GM21367 (cell line): Measurements from ENCODE around the gene A1CF.

Experiments
- ATAC-seq: cut with Tn5 transposase; IDR thresholded peaks from one replicate; pipeline ENCODE4 v1.9.1; 2021; ENCODE audit not compliant: unreplicated experiment

The A1CF gene

DNA sequence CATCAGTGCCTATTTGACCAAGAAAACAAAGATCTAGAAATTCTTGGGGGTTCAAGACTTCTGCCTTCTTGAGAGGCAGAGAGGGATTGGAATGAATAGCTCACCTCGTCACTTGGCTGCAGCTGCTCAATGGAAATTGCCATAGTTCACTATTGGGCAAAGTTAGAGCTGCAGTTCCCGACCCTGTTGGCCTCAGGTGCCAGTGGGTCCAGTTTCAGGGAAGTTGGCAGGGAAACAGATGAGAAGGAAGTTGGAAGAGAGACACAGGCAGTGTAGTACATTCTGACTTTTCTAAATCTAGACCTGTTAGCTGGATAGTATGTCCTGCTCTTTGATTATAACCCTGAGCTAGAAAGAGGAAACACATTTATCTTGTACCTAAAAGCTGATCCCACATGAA is 19.1 kb downstream of the A1CF start:
- no peak for ATAC-seq

DNA sequence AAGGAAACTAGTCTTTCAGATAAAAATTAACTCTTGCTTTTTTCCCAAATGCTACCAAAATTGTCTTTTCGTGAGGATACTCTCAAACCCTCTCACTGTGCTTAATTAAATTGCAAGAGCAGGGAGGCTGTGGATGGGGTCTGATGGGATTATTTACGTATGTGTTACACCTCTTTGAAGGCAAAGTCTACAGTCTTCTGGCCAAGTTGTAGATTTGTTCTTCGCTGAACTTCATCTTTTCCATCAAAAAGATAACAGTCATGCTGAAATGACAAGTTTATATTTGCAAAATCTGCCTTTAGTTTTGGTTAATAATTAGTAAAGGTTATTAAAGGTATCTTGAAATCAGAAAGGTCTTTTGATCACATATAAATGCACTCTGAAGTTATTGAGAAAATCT is 22.7 kb downstream of the A1CF start:
- ATAC-seq, result no peak

DNA sequence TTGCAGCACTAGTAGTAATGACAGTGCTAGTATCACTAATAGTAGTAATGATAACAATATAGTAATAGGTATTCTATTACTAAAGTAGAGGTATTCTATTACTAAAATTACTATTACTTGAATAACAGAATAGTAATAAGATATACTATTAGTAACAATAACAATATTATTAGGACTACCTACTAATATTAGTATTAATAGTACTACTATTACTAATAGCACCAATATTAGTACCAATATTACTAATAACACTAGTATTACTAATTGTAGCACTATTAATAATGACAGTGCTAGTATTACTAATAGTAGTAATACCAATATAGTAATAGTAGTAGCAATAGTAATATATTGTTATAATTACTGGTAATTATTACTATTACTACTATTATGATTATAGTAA is 24.1 kb downstream of the A1CF start:
- no peak for ATAC-seq

DNA sequence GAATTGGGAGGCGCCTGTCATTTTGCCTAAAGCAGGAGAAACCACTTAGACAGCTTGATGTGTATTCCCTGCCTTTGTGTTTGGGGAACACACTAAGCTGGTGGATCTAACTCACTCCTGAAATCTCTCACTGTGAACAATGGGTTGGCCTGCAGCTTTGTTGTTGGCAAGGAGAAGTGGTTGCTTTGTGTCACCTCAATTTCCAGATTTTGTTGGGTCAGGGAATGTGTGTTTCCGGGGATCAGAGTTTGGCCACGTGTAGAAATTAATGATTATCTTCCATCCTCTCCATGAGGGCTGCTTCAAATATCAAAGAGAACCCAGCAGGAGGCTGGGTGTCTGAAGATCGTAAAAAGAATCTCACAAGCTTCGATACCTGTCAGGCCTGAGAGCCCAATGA is 27.8 kb downstream of the A1CF start:
- no peak for ATAC-seq

DNA sequence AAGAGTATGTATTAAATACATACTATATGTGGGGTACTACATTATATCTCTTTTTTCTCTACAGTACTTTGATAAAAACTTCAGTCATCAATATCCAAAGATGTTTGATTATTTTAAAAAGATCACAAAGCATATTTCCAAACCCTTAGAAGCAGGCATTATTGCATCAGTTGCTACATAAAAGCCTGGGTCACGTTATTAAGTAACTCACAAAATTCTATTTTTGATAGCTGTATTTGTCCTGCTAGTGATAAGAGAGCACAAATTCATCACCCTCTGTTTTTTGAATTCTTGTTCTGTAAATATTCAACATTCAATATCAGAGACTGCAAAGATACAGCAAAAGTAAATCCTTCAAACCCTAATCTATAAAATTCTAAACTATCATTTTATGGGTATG is 30.0 kb downstream of the A1CF start:
- ATAC-seq, result no peak

DNA sequence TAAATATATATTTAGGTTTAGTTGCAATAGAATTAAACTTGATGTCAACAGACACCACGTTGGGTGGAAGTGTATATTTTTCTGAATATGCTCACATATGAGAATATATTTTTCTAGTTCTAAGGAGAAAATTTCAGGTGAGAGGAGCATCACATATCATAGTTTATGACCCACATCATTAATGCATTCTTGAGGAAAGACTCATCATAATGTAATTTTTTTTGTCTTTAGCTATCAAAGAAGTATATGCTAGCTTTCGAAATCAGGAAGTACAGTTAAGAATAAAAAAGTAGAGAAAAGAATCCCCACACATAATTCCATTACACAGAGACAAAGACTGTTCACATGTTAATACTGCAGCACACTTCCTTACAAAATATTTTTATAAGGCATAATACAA is 30.4 kb downstream of the A1CF start:
- no peak for ATAC-seq

DNA sequence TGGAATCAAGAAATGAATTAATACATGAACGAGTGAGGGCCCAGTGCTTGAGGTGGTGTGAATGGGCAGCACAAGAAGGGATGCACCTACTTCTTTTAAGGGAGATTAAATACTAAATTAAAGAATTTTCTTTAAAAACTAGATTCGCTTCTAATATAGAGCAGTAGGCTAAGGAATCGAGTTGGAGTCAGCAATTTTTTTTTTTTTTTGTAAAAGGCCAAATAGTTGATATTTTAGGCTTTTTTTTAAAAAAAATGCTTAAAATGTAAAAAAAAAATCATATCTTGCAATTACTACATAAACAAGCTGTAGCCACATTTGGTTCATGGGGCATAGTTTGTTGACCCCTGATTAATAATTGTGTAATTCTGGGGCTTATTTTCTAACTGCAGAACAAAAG is 31.9 kb downstream of the A1CF start:
- ATAC-seq, result no peak

DNA sequence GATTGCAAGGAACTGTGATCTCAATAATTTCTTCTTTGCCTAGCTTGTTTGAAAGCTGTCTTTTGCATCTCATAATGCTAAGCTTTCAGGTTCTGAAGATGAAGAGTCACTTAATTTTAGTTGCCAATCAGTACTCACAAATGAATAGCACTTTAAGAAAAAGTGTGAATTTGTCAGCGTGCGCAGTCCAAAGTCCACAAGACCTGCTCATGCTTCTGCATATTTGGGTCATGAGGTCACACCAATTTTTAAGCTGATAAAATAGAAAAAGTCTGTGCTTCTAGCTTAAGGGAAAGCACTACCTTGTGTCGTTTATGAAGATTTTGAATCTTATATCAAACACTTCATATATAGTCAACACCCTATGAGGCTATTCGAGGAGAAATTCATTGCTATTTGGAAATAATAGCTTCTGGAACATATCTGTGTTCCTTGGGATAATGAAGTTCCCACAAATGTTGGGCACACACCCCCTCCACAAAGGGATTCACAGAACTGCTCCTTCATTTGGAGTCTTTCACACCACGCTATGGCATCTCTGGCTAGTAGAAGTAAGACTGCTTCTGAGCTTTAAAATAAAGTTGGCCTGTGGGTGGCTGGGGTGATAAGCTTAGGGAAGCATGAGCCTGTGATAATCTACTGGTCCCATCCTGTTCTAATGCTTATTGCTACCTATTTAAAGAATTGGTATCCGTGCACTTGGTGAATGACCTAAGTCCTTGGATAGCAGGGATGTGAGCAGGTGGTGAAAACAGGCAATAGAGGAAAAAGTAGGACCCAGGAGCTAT is 33.3 kb downstream of the A1CF start:
- ATAC-seq, result no peak

DNA sequence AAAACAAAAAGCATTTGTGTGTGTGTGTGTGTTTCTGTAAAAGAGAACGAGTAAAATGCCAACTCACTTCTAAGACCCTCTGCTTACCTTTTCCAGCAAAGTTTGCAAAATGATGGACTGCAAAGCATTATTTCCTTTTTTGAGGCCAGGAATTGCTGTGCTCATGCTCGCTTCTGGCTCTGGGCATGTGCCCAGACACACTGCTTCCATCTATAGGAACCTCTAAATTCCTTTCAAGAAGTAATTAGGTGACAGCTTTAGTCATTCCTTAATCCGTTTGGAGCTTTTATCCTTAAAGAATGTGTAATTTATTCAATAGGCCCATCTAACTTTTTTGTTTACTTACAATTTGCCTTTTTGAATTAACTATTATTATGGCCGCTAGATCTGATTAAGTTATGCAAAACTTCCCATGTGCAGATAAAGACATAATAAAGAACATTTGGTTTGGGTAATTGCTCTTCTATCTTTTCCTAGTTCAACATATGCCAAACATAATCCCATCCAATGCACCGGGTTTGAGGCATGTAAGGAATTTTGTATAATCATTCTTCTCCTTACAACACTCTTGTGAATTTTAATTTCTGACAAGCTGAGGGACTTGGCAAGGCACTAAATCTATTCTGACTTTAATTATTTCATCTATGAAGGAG is 34.7 kb downstream of the A1CF start:
- ATAC-seq, result no peak

DNA sequence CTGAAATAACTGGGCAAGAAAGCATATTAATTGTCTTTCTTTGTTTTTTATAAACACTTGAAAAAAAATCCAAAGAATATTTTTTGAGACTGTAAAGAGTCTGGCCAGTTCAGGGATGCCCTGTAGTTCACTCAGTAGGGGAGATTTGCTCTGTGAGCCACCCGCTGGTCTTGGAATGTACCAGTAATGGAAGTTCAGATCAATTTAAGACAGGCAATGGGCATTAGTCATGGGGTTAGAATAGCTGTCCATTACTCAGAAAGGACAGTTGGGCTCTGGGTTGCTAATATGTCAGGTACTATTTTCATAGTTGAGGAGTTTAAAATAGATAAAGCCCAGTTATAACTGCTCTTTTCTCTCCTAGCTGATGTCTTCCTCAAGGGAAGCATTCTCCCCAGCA is 38.7 kb downstream of the A1CF start:
- ATAC-seq, result no peak

DNA sequence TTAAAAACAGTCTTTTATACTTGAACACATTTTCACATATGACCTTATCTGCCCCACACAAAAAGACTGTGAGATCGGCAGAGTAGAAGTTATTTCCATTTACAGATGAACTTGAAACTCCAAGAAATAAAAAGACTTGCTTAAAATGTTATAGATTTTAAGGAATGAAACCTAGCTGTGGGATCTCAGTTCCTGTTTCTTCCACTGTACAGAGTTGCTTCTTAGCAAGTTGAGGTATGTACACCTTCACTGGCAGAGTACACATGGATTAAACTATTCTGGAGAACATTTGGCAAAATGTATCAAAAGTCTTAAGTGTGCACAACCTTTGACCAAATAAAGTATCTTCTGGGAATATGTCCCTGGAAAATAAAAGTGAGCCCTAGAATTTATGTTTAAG is 48.3 kb downstream of the A1CF start:
- no peak for ATAC-seq

DNA sequence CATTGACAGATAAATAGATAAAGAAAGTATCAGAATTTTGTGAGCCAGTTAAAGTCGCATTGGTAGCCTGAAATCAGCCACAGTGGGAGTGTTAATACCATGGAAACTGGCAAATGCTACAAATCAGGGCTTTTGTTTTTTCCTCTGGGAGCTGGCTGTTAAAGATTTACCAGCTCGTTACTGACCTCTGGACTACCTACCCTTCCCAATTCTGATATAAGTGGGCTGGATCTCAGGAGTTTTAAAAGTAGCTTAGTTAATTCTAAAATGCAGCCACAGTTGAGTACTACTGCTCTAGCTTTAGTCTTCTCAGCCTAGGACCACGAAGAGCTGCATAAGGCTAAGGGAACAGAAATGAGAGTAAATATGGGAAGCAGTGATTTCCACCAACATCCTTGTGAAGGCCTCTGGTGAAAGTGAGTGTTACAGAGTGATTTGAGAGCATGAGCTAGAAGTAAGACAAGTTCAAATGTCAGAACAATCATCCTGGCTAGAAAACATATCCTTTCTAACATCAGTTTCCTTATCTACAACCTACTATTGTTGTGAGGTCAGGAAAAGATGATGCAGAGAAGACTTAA is 53.2 kb downstream of the A1CF start:
- no peak for ATAC-seq

DNA sequence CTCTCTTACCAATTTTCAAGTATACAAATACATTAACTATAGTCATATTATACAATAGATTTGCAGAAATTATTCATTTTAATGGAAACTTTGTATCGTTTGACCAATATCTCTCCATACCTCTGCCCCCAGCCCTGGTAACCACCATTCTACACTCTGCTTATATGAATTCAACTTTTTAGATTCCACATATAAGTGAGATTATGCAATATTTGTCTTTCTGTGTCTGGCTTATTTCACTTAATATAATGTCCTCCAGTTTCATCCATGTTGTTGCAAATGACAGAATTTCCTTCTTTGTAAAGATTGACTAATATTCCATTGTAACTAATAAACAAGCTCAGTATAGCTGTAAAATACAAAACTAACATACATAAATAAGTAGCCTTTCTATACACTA is 55.4 kb downstream of the A1CF start:
- no peak for ATAC-seq

DNA sequence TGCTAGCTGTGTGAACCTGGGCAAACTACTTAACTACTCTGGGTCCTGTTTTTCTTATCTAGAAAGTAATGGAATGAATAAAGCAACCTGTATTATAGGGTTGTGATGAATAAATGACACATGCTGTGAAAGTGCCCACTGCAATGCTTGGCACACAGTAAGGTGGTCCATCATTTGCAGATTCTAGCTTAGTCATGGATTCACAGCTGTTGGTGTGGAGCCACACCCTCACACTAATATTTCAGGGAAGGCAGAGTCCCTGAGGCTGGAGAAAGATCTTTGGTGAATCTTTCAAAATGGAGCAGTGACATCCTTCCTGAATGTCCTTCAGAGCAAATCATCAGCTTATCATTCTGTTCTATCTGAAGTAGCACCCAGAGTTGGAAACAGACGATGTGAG is 60.6 kb downstream of the A1CF start:
- no peak for ATAC-seq

DNA sequence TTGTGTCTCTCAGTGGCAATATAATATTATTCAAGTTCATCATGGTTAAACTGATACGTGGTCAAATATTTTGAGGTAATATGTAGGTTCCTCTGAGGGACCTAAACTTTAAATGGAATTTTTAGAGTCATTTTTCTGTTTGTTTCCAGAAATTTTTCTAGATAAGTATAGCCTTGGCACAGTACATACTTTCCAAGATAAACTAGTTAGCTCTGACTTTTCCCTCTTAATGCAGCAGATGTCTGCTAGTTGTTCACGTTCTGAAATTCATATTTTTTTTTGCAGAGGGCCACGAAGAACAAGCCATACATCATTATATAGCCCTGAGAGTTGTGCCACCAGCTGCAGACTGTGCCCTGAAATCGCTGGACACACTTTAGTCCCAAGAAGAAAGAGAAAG is 61.6 kb downstream of the A1CF start:
- no peak for ATAC-seq

DNA sequence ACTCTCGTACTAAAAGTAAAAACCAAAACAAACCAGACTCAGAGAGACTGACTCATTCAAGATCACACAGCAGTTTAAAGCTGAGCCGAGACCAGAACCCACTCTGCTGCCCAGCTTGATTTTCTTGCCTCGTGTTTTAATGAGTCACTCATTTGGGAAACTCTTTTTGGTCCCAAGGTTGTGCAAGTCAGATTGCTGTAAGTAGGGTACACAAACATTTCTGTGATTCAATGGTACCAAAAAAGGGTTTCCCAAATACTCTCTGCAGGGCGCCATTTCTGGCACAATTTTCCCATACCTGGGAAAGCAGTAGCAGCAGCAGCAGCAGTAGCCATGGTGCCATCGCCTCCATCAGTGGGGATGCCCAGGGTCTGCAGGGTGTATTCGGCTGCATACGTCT is 75.8 kb downstream of the A1CF start:
- ATAC-seq, result no peak

DNA sequence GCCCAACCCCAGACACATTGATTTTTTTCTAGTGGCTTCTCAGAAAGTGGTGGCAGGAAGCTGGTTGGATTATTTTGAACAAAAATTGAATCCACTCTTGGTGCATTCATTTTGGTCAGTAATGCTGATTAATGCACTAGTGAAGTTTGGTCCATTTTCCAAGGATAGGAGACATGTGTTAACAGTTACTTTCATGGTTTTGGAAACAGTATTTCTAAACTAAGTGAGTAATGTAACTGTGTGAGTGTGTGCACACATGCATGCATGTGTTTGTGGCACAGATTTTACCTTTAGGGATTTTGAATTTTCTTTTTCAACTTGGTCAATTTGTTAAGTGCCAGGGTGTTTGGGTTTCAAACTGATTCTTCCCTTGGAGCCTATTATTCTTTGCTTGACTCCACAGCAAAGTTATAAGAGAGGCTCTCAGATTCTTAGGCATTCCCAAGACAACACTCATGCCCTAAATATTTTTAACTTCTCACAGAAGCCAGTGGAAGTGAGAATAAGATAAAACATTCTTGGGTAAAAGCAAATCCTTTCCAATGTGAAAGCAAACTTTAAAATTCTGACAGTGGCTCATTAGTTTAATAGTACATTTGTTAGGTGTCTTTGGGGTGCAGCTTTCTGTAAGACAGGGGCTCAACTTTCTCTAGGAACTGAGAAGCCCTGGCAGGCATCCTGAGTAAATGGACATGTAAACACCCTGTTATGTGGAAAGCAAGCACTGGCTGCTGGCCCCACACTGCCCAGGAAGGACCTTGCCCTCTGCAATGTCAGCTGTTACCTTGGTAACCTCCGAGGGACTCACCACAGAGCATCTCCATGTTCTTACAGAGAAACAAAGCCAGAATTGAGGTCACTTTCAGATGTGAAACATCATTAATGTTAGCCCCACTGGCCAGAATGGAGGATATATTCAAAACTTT is 77.3 kb downstream of the A1CF start:
- no peak for ATAC-seq

DNA sequence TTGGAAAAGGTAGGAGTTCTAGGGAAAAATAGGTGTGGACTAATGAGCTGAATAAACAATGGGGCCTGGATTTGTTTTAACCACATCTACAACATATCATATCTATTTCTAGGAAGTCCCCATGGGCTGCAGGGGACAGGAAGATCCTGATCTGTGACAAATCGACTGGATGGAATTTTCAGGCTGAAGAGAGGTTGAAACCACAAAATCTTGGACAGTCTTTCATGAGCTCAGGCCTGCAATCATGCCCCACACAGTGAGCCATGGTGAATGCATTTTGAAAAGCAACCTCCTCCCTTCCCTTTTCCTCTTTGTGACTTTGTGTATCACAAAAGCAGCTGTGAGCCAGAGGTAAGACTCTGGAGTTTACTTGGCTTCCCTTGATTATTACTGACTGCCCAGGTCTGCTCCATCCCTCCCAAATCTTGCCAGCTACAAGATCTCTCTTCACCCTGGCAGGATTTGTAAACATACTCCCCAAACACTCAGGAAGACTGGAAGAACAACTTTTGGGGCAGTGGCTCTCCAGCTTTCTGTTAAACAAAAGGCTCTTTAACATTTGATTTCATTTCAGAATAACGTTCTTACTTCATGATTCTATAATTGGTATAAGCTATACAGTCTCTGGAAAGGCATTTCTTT is 79.3 kb downstream of the A1CF start:
- ATAC-seq, result no peak

DNA sequence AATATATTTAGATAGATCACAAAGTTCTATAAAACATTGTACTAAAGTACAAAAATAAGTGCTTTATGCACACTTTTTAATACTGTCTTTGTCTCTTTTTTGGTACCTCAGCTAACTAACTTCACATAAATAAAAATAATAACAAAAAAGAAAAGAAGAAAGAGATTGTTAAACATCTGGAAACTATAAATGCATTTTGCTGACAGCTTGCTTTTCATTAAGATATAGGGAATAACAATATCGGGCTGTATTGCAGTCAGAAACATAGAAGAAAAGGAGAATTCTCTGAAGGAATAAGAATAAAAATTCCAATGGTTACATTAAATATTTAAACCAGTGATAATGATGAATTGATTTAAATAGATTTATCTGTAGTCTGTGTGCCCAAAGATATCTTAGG is 85.8 kb downstream of the A1CF start:
- no peak for ATAC-seq

DNA sequence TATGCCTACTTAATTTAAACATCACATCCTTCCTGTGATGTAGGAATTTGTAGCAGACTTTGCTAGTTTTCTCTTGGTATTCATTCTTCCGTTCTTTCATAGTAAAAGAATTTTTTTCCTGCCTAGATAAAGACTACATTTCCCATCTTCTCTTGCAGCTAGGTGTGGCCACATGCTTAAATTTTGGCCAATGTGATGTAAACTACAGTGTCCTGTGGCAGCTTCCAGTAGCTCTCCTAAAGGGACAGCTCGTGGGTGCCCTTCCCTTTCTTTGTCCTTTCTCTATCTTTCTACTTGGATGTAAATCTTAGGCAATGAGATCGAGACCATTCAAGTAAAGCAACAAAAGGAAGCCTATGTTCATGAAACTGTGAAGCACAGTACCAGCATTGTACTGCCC is 87.1 kb downstream of the A1CF start:
- no peak for ATAC-seq

DNA sequence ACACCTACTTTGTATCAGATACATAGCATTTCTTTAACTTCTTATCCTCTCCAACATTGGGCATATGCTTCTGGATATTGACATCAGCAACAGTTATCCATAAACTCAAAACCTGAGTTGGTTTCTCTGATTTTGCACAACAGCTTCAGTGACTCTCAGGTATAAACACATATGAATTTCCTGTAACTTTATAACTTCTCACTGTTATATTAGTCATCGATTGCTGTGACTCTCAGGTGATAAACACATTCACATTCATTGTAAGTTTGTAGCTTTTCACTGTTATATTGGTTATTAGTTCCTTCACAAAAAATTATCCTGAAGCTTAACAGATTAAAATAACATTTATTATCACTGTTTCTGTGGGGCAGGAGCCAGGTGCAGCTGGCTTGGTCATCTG is 88.7 kb downstream of the A1CF start:
- no peak for ATAC-seq
